ENCODE results near the gene POLR1A.

DNA sequence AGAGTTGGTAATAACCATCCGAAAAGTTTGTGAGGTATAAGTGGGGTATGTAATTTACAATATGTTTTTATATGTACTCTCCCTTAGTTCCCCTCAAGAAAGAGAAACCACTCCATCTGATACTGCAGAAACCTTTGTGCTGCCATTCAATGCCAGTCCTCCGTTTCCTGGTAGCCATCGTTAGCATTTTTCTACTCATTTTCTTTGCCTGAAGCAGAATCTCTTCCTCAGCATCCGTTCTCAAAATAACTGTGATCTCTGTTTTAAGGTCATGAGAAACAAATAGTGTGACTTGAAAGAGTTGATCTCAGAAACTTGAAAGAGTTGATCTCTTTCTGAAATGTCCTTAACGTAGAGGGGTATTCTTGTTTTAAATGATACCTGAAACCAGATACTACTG lies 1.3 kb upstream of the POLR1A start:
- TF ChIP-seq POLR2A (IDR thresholded peaks at IDR 0.05; ENCODE audit: low read depth, low read length) (no peak), CTCF (IDR thresholded peaks at IDR 0.05; ENCODE audit: extremely low read depth in 1 of 2, insufficient read depth in 1 of 2, low read depth in 1 of 2, low read length in 2 of 2) (no peak), EZH2 (IDR thresholded peaks at IDR 0.05; ENCODE audit: borderline replicate concordance, low read depth, low read length, severe bottlenecking) (no peak), JUN (IDR thresholded peaks at IDR 0.05; ENCODE audit: borderline replicate concordance, insufficient read depth, insufficient read length, low read depth) (no peak), POLR2AphosphoS5 (IDR thresholded peaks at IDR 0.05; ENCODE audit: insufficient read depth, low read depth, low read length) (no peak), MYC (IDR thresholded peaks at IDR 0.05; ENCODE audit: low read depth, low read length) (no peak), FOS (IDR thresholded peaks at IDR 0.05; ENCODE audit: borderline replicate concordance, insufficient read depth, low read length) (no peak)
- TF ChIP-seq, protein P1, sequence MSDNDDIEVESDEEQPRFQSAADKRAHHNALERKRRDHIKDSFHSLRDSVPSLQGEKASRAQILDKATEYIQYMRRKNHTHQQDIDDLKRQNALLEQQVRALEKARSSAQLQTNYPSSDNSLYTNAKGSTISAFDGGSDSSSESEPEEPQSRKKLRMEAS (IDR thresholded peaks at IDR 0.05; ENCODE audit: insufficient read depth, insufficient read length): no peak

Data from endothelial cell of umbilical vein (primary cell).